ENCODE data around the gene GATAD2A.
"Not testable (repeated sequence)": the region's sequence is repeated elsewhere in the genome, so short reads cannot be mapped to it uniquely, and the experiment has no call there.

The GATAD2A gene

GRCh38 chr19:19464339-19465098 is 59.0 kb downstream of the GATAD2A start:
- H3K4me3 ChIP-seq (ENCODE audit: low read depth, low read length), result no peak overlapping the region
- in situ Hi-C loops (cut with HindIII; ENCODE audit: low sequenced_read_pairs), result no loop called here
- peak; percentile 74 for DNase-seq (ENCODE audit: low read depth, low spot score)
- TF ChIP-seq CTCF (IDR thresholded peaks at IDR 0.05; ENCODE audit: low read depth, low read length), result no peak

GRCh38 chr19:19465436-19466070 is 60.1 kb downstream of the GATAD2A start:
- H3K4me3 ChIP-seq (ENCODE audit: low read depth, low read length), result no peak overlapping the region
- DNase-seq (ENCODE audit: low read depth, low spot score), result no peak
- TF ChIP-seq CTCF (IDR thresholded peaks at IDR 0.05; ENCODE audit: low read depth, low read length), result no peak
- in situ Hi-C loops (cut with HindIII; ENCODE audit: low sequenced_read_pairs), result no loop called here

GRCh38 chr19:19466201-19466600 is 60.7 kb downstream of the GATAD2A start:
- no peak for DNase-seq (ENCODE audit: low read depth, low spot score)
- H3K4me3 ChIP-seq (ENCODE audit: low read depth, low read length), result no peak overlapping the region
- TF ChIP-seq CTCF (IDR thresholded peaks at IDR 0.05; ENCODE audit: low read depth, low read length), result no peak
- in situ Hi-C loops (cut with HindIII; ENCODE audit: low sequenced_read_pairs), result no loop called here

- in situ Hi-C loops (cut with HindIII; ENCODE audit: low sequenced_read_pairs), result no loop called here
- DNase-seq (ENCODE audit: low read depth, low spot score), result no peak
- no peak for TF ChIP-seq CTCF (IDR thresholded peaks at IDR 0.05; ENCODE audit: low read depth, low read length)
- no peak overlapping the region for H3K4me3 ChIP-seq (ENCODE audit: low read depth, low read length)
Measured at GRCh38 chr19:19468424-19469050, 63.1 kb downstream of the GATAD2A start.

GRCh38 chr19:19470579-19470978 is 65.1 kb downstream of the GATAD2A start:
- in situ Hi-C loops (cut with HindIII; ENCODE audit: low sequenced_read_pairs), result no loop called here
- TF ChIP-seq CTCF (IDR thresholded peaks at IDR 0.05; ENCODE audit: low read depth, low read length), result no peak
- no peak for DNase-seq (ENCODE audit: low read depth, low spot score)
- H3K4me3 ChIP-seq (ENCODE audit: low read depth, low read length), result no peak overlapping the region

- in situ Hi-C loops (cut with HindIII; ENCODE audit: low sequenced_read_pairs), result no loop called here
- no peak for DNase-seq (ENCODE audit: low read depth, low spot score)
- no peak overlapping the region for H3K4me3 ChIP-seq (ENCODE audit: low read depth, low read length)
- TF ChIP-seq CTCF (IDR thresholded peaks at IDR 0.05; ENCODE audit: low read depth, low read length), result no peak
Measured at GRCh38 chr19:19471682-19472081, 66.2 kb downstream of the GATAD2A start.

GRCh38 chr19:19472106-19472505 is 66.6 kb downstream of the GATAD2A start:
- in situ Hi-C loops (cut with HindIII; ENCODE audit: low sequenced_read_pairs); DNase-seq (ENCODE audit: low read depth, low spot score); H3K4me3 ChIP-seq (ENCODE audit: low read depth, low read length): not testable (repeated sequence)
